CD4-positive, alpha-beta T cell treated with Interleukin-6 at 100 ng/mL for 8 hours (primary cell): ENCODE data around the gene STAM.
A peak's percentile ranks its signal among the peaks of the same experiment; 100 is the strongest.

Source experiments
- DNase-seq: peaks from one replicate; pipeline ENCODE4 v3.0.0-alpha.2; 2020; ENCODE audit warnings: mixed read lengths, low spot score

STAM gene

DNA sequence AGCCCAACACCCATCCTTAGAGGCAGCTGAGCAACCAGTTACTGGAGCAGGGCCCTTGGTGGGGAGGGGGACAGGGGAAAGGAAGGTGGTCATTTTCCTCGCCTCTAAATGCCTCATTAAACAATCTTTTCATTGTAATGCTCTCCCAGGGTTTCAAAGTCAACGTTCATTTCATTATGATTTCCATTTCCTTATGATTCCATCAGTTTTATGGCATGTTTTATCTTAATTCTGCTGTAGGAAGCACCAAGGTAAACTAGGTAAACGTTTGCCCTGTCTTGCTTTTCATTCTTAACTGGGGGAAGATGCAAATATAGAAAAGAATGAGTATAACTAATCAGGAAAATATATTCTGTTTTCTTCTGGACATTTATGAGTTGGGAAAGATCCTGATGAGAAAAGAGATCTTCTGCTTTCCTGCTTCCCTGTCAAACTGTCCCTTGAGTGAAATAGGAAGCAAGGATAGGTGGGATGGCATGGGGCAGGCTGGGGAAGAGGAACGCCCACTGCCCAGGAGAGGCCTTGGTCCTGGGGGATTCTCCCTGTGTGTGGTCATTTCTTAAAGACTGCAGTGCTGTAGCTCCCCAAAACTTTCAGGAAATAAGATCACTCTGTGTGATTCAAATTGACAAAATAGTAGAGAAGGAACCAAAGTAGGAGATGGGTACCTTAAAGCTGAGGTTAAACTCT lies 87.5 kb downstream of the STAM start:
- no peak for DNase-seq

- no peak for DNase-seq
Measured at GRCh38 chr10:17733620-17734019, 89.7 kb downstream of the STAM start.

DNA sequence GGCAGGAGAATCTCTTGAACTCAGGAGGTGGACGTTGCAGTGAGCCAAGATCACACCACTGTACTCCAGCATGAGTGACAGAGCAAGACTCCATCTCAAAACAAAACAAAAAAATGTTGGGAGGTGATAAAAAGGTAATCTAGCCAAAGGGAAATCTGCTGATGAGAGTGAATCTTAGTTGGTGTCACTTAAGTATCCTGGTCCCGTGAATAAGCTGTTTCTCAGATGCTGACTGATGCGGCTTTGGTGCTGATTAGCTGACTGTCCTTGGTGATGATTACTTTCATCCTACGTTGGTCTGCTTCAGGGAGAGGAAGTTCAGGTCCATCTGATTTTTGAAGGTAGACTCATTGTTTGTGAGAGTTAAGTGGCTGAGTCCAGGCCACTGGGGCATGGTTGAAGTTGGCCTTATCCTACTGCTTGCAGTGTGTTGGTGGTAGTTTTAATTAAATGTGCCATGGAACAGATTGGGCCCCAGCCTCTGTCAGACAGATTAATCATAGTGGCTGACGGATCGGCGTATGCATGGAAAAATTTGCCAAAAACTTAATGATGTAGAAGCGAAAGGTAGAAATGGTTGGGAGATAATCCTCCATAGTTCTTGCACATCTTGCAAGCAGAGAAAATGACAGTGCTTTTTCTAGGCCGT lies 90.6 kb downstream of the STAM start:
- DNase-seq: no peak

GRCh38 chr10:17735166-17735941 lies 91.4 kb downstream of the STAM start:
- no peak for DNase-seq

GRCh38 chr10:17736223-17736622 lies 92.3 kb downstream of the STAM start:
- DNase-seq: no peak

- no peak for DNase-seq
Measured at GRCh38 chr10:17737027-17737965, 93.3 kb downstream of the STAM start.

DNA sequence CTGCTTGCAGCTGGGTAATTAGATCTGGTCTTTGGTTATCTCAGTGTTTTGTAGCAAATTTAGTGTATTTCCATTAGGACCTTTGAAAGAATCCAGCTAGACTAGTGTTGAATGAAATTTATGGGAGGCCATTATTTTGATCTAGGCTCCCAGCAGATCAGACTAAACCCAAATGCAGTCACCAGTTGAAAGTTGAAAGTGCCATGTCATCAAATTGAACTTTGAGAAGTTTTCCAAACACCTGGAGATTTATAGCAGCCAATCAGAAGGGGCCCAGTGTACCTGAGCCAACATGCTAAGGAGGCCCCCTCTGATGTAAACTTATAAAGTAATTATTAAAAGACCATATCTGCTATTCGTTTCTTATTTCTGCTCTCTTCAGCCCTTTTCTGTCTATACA lies 96.7 kb downstream of the STAM start:
- DNase-seq: no peak

DNA sequence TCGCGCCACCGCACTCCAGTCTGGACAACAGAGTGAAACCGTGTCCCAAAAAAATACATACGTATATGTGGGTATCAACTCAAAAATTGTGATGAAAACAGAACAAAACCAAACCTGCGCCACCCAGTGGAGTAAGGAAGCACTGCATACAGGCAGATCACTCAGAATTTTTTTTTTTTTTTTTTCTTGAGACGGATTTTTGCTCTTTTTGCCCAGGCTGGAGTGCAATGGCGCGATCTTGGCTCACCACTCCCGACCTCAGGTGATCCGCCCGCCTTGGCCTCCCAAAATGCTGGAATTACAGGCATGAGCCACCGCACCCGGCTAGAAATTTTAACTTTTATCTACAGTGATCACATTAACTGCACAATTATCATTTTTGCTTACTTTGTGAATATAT lies 99.0 kb downstream of the STAM start:
- DNase-seq: peak; percentile 53

GRCh38 chr10:17743437-17743836 lies 99.5 kb downstream of the STAM start:
- no peak for DNase-seq

DNA sequence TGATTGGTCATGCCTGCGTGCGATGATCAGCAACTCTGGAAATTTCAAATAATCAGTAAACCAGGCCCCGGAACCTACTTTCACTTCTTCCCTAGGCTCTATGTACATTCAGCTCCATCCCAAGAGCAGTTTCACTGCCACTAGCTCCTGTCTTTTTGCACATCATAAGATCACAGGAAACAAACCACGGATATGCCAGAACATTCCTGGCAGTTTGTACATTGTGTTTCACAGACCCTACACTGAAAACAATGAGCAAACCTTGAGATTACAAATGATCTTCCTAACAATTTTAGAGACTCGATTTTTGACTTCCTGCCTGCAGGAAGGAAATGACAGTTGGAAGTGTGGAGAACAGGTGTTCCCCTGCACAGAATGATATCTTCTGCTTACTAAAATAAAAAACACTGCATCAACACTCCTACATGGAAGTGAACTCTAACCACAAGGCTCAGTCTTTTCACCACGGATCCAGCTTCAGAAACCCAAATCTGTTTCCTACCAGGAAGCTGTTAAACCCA lies 100.5 kb downstream of the STAM start:
- DNase-seq: no peak

DNA sequence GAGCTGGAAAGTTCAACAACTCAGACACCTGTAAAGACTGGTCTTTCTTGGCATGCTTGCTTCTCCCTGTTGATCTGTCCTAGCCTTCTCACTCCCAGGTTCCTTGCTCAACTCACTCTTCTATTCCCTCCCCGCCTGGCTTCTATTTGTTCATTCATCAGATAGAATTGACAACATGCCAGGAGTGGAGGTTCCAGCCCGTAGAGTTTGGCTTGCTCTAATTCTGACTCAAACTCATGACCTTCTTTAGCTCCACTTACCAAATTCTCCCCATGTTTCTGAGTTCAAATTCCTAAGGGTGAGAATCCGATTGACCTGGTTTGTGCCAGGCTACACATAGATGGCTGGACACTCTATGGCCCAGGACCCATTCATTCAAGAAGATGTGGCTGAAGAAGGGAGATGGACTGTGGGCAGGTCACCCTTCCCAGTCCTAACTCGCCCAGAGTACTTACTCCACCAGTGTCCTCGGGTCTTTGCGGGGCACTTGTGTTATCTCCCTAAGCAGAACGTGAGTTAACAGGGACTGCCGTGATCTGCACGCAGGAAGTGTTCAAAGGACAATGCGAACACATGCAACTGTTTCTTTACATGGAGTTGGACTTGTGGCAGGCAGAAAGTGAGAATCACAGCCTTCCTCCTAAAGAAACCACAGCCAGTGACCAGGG lies 104.1 kb downstream of the STAM start:
- DNase-seq: no peak

DNA sequence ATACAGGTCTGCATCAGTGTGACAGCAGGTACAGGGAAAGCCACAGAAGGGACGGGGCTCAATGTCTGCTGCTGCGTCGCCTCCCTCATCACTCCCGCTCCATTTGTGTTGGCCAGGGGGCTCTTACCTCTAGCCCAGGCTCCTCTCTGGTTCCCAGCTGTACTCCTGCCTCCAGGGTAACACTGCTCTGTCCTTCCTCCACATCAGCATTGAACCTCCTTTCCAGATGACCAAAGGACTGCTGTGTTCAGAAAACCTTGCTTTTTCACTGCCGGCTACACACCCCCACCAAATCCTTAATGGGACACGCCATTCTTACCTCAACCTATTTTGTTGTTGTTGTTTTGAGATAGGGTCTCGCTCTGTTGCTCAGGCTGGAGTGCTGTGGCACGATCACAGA lies 105.9 kb downstream of the STAM start:
- no peak for DNase-seq

DNA sequence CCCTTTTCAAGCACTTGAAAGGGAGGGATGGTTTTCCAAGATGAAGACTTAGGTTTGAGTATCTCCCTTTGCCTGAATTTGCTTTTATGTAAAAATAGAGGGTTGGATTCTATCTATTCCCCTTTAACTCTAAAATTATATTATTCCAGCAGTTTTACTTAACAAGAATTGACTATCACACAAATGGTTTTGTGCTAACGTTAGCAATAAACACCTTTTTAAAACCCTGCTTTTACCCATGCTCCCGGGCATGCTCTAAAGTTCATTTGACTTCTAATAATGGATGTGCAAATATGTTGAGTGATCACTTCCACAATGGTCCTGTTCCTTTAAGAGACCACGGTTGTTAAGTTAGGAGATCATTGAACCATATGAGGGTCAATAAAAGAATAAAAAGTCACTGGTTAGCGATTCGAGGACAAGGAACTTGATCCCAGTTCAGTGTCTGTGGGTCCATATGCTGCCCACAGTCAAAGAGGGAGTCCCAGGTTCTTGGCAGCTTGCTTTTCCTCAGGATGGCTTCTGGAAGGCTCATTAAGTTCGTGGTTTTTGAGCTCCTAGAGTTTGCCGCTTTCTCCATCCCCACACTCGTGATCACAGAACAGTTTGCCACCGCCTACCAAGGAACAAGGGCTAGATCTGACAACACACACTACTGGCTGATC lies 108.0 kb downstream of the STAM start, which contains the start of gene TMEM236:
Gene TMEM236 (plus strand): TSS at position 421 of the 665 bp plus-strand sequence. CDS start 95 bp downstream, at position 516.
- DNase-seq: no peak

DNA sequence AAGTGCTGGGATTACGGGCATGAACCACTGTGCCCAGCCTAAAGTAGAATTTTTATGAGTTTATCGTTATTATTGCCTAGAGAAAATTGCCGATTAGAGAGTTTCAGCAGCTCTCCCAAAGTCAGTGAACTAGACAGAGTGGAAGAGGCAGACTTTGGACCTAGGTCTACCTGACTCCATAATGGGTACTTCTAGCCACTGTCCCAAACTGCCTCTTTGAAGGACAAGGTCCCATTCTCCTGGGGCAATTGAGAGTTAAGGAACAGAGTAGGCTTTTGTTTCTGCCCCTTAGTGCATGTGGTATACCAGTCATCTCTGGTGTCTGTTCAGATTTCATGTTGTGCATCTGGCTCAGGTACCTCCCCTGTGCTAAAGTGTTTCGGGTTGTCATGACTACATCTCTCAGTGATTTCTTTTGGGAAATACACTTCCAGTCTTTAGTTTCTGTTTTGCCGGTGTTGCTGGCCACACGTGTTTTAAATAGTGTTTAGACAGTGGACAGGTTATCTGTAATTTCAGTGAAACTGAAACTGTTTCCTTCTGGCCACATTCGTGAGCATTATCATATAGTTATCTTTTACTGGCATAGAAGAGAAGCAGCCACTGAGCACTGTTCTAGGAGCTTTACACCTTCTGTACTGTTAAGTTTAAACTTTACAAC lies 112.7 kb downstream of the STAM start:
- no peak for DNase-seq

DNA sequence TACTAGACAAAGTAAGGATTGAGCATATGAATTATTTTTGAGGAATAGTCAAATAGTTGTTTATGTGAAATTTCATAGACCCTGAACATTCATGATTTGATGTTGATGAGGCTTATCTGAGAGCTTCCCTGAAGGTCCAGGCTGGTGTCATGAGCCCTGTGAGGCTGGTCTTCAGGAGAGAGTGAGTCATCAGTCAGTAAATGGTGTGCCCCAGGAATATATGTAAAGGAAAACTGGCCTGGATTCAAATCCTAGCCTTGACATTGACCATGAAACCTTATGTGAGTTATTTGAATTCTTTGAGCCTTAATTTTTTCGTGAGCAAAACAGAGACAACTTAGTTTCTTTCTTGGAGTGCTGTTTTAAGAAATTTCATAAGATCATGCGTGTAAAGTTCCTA lies 114.2 kb downstream of the STAM start:
- no peak for DNase-seq

GRCh38 chr10:17758896-17759295 lies 114.9 kb downstream of the STAM start:
- DNase-seq: no peak

- no peak for DNase-seq
Measured at GRCh38 chr10:17764142-17764541, 120.2 kb downstream of the STAM start.

GRCh38 chr10:17765602-17766001 lies 121.7 kb downstream of the STAM start:
- no peak for DNase-seq
